A673 (cell line): ENCODE measurements around the gene DRD1.
"Not testable (repeated sequence)": the region's sequence is repeated elsewhere in the genome, so short reads cannot be mapped to it uniquely, and the experiment has no call there.

Experiments
- CTCF ChIP-seq: fragments of 300-800, 200-600 bp; sonication (generic); conservative IDR thresholded peaks from 2 replicates; pipeline ENCODE4 v1.5.1; 2017; ENCODE audit warnings: low read depth, mild to moderate bottlenecking, antibody characterized with exemption, low read length, moderate library complexity, mixed read lengths
- EZH2 ChIP-seq: fragments of 200-600 bp; sonication (generic); IDR thresholded peaks from 2 replicates; pipeline ENCODE4 v1.6.1; 2017; ENCODE audit warnings: borderline replicate concordance, low read depth, mild to moderate bottlenecking, mixed read lengths, antibody characterized with exemption, low read length; ENCODE audit not compliant: poor library complexity, severe bottlenecking

GRCh38 chr5:175395430-175395829 is 48.6 kb downstream of the DRD1 start:
- not testable (repeated sequence) for TF ChIP-seq CTCF, EZH2
